Transverse colon (tissue), 4 donors: Measurements from ENCODE around the gene POLR3K. TPM values are rescaled to one million over a fixed set of nuclear protein-coding genes. Genes with fewer than 3 reads are reported as not detected.
"Not testable (repeated sequence)": the region's sequence is repeated elsewhere in the genome, so short reads cannot be mapped to it uniquely, and the experiment has no call there.

Experiments
- DNase-seq: peaks from one replicate; pipeline ENCODE4 v3.0.0-alpha.2; 2019
- H3K27ac ChIP-seq, 4 donors: fragments of 200-600 bp; sonication (generic); 2 replicates each; pipeline ENCODE4 v1.5.1; 2016 to 2018; ENCODE audit warnings: inconsistent platforms in 4 of 4
- H3K27me3 ChIP-seq: fragments of 200-600 bp; sonication (generic); 2 replicates; pipeline ENCODE4 v1.5.1; 2017; ENCODE audit warnings: inconsistent platforms
- H3K36me3 ChIP-seq, 4 donors: fragments of 200-600 bp; sonication (generic); 2 replicates each; pipeline ENCODE4 v1.5.1; 2017 to 2019; ENCODE audit warnings: inconsistent platforms in 4 of 4
- H3K4me1 ChIP-seq, 4 donors: fragments of 200-600 bp; sonication (generic); 2 replicates each; pipeline ENCODE4 v1.5.1; 2017 to 2020; ENCODE audit warnings: inconsistent platforms in 4 of 4
- H3K4me3 ChIP-seq, 4 donors: fragments of 200-600 bp; sonication (generic); 1 replicate in 1 of 4; 2 replicates in 3 of 4; pipeline versions ENCODE4 v1.5.1 to v1.6.1; 2017 to 2019; ENCODE audit warnings: inconsistent platforms in 4 of 4
- H3K9me3 ChIP-seq, 2 donors: fragments of 200-600 bp; sonication (generic); 2 replicates each; pipeline ENCODE4 v1.5.1; 2017 to 2019; ENCODE audit warnings: inconsistent platforms in 2 of 2
- CTCF ChIP-seq, 5 experiments: fragments of 200-600 bp in 3 of 5; fragments of 450-650 bp in 2 of 5; sonication (generic) in 3 of 5; IDR thresholded peaks; 1 replicate in 2 of 5; 2 replicates in 3 of 5; pipeline ENCODE4 v1.5.1; 2016 to 2017; ENCODE audit warnings: antibody characterized with exemption in 5 of 5, inconsistent platforms in 3 of 5, mild to moderate bottlenecking in 2 of 5, moderate library complexity in 1 of 5
- EP300 ChIP-seq: sonication (generic); formaldehyde crosslinking; IDR thresholded peaks from one replicate; pipeline ENCODE4 v1.6.1; 2017; ENCODE audit warnings: antibody characterized with exemption, low read depth
- POLR2A ChIP-seq: fragments of 450-650 bp; IDR thresholded peaks from one replicate; pipeline ENCODE4 v1.6.1; 2016; ENCODE audit warnings: antibody characterized with exemption, mild to moderate bottlenecking, moderate library complexity
- POLR2AphosphoS5 ChIP-seq, 3 donors: sonication (generic); formaldehyde crosslinking; IDR thresholded peaks; one replicate each; pipeline ENCODE4 v1.6.1; 2016; ENCODE audit warnings: antibody characterized with exemption in 3 of 3
- WGBS, 2 donors: methylation state at CpG; one replicate each; pipeline ENCODE4 v1.1.5; 2018; ENCODE audit warnings: low coverage in 1 of 2; 5-methylcytosine and 5-hydroxymethylcytosine counted together
- in situ Hi-C, 4 donors: fragments of 200-750 bp; cut with MboI; loops; one replicate each; pipeline versions ENCODE4 v1.15.0 to v1.15.1; 2017; ENCODE audit warnings: low sequenced_read_pairs in 3 of 4, low pct_ligation_motif_present in 1 of 4, low pct_unique_long_range_greater_than_20kb in 1 of 4
- intact Hi-C: fragments of 100-400 bp; cut with DNase I; formaldehyde crosslinking; loops from one replicate; pipeline ENCODE4 v1.15.1; 2023; ENCODE audit warnings: low total_unique reads
- total RNA-seq, 4 donors: library from RNA; depleted of rRNA; stranded (reverse); fragments of >200 nt; gene quantifications; one replicate each; pipeline ENCODE4 v1.1.0, GENCODE V29; 2016

Gene POLR3K
- total RNA-seq, 4 donors from 2014 or later = 4.6 to 12.7 (median 5.2) TPM; not detected in 1

- in situ Hi-C loops (no loop called here), intact Hi-C loops (no loop called here)
- DNase-seq = no peak
- no peak for TF ChIP-seq CTCF (IDR thresholded peaks at IDR 0.05)
- no peak for TF ChIP-seq POLR2A
- TF ChIP-seq EP300 = no peak
- no peak for TF ChIP-seq POLR2AphosphoS5 (IDR thresholded peaks at IDR 0.05)
- Histone ChIP-seq H3K36me3 (peaks cover 0 to 14% (median 0%) of the 10 kb centered on the region in 4 donors), H3K27me3 (no peaks in the 10 kb centered on the region), H3K27ac (no peak overlapping the region), H3K4me3 (no peak overlapping the region), H3K4me1 (peaks cover 3 to 26% (median 9%) of the 10 kb centered on the region in 4 donors), H3K9me3 (no peaks in the 10 kb centered on the region)
- 87 to 91% methylated on average over 8 to 15 of the region's 15 CpGs for WGBS, 2 donors
Measured at GRCh38 chr16:50769-51591, 2.4 kb downstream of the POLR3K start.

DNA sequence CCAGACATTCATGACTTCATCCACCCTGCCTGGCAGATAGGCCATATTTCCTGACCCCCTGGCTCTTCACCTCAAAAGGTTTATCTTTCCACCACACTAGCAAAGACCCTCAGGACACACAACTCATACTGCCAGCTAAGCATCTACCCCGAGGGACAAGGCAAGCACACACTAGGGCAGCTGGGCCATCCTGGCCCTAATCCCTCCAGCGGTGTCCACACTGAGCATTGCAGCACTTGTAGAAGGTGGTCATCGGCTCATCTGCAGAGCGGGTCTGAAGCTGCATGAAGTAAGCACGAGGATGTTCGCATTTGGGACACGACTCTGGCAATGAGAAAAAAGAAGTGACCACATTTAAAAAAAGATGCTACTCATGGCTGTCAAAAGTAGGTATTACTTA lies 6.2 kb downstream of the POLR3K start:
- WGBS, 2 donors = 95 to 100% methylated on average over 3 to 7 of the region's 7 CpGs
- TF ChIP-seq POLR2A (no peak), POLR2AphosphoS5 (IDR thresholded peaks at IDR 0.05) (no peak), CTCF (IDR thresholded peaks at IDR 0.05) (no peak), EP300 (no peak)

DNA sequence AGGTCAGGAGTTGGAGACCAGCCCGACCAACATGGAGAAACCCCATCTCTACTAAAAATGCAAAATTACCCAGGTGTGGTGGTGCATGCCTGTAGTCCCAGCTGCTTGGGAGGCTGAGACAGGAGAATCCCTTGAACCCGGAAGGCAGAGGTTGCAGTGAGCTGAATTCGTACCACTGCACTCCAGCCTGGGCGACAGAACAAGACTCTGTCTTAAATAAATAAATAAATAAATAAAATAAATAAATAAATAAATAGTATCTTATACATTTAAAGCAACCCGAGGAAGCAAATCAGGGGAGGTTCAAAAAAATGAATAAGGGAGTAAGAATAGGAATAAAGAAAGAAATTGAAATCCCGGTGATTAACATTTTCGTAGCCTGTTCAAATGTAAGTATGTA lies 6.9 kb downstream of the POLR3K start:
- 89 to 94% methylated on average over 4 to 7 of the region's 7 CpGs for WGBS, 2 donors
- in situ Hi-C loops, H3K9me3 ChIP-seq, H3K27ac ChIP-seq, DNase-seq, intact Hi-C loops, H3K4me1 ChIP-seq, H3K4me3 ChIP-seq, H3K27me3 ChIP-seq: not testable (repeated sequence)
- H3K36me3 ChIP-seq = peaks cover 0 to 18% (median 0%) of the 10 kb centered on the region in 4 donors

More for the DNA sequence above, 6.2 kb downstream of the POLR3K start:
- H3K36me3 ChIP-seq = peaks cover 0 to 18% (median 0%) of the 10 kb centered on the region in 4 donors
- H3K27ac ChIP-seq = no peak overlapping the region
- H3K4me1 ChIP-seq = peaks cover 0 to 12% (median 2%) of the 10 kb centered on the region in 4 donors
- intact Hi-C loops = no loop called here
- no peak overlapping the region for H3K4me3 ChIP-seq
- DNase-seq = no peak
- no peaks in the 10 kb centered on the region for H3K27me3 ChIP-seq
- in situ Hi-C loops = no loop called here
- H3K9me3 ChIP-seq = no peaks in the 10 kb centered on the region

DNA sequence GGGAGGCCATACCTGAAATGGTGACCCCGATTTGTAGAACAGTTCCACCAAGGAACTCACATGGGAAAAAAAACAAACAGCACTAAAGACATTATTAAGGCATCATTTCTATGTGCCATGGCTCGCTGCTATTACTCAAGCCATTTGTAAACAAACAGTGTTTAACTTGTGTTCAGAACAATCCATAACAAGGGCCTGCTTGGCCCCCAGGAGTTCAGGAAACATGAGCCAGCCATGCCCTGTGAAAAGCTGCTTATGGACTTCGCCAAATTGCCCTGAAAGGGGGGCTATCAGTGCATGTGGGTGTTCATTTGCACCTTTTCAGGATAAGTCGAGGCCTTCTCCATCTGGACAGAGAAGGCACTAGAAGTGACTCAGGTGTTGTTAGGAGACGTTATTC lies 8.0 kb downstream of the POLR3K start:
- no peak overlapping the region for H3K27ac ChIP-seq
- H3K4me1 ChIP-seq = no peaks in the 10 kb centered on the region
- H3K4me3 ChIP-seq = no peak overlapping the region
- H3K27me3 ChIP-seq = no peaks in the 10 kb centered on the region
- intact Hi-C loops = no loop called here
- DNase-seq = no peak
- in situ Hi-C loops = no loop called here
- H3K9me3 ChIP-seq = no peaks in the 10 kb centered on the region
- 90 to 91% methylated on average over 4 to 5 of the region's 5 CpGs for WGBS, 2 donors
- H3K36me3 ChIP-seq = peaks cover 0 to 13% (median 0%) of the 10 kb centered on the region in 4 donors
- no peak for TF ChIP-seq CTCF (IDR thresholded peaks at IDR 0.05)
- no peak for TF ChIP-seq EP300
- no peak for TF ChIP-seq POLR2A
